ENCODE measurements around the gene FADS1. TPM values are rescaled to one million over a fixed set of nuclear protein-coding genes. Genes with fewer than 3 reads are reported as not detected.

Gene FADS1
- total and polyA plus RNA-seq, 2 of the 13 experiments (the other 11 are each of a cell fraction or from before 2014, with no cell fraction given), result 91.8 to 108 TPM

DNA sequence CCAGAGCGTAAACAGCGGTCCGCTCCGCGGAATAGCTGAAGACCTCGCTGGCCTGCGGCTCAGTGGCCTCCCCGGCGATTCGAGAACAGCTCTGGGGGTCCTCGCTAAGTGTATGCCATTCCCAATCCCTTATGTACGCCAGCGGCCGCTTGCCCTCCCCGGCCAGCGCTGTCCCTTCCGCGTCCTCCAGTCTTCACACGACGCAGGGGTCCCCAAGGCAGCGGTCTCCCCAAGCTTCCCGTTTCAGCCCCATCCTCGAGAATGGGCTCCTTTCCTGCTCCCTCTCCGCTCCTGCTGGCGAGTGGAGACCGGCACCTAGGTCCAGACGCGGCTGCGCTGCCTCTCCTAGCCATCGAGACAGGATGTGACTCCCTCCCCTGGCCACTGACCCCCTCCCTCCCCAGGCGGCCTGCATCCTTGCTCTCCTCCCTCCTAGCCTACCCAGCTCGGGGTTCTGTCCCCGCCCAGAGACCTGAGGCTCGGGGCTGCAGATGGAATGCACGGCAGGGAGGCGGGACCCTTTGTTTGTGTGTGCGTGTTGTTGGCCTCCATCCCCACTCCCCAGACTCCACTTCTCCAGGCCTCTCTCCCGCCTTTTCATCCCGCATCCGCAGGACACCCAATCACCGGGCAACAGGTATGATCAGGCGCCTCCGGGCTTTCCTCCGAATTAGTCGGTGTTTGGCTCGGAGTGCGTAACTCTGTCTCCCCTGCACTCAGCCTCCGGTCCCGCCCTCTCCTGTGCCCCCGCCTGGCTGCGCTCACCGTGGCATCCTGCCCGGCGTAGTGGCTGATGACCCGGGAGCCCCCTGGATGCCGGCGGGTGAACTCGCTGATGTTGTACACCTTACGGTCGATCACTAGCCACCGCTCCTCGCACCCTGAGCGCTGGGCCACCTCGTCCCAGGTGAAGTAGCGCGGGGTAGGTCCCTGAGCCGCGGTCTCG lies 740 bp downstream of the FADS1 start (continued):
- no peak for TF ChIP-seq FOXP4 (CRISPR knock-in tag; IDR thresholded peaks at IDR 0.05)
- TF ChIP-seq, protein P1, sequence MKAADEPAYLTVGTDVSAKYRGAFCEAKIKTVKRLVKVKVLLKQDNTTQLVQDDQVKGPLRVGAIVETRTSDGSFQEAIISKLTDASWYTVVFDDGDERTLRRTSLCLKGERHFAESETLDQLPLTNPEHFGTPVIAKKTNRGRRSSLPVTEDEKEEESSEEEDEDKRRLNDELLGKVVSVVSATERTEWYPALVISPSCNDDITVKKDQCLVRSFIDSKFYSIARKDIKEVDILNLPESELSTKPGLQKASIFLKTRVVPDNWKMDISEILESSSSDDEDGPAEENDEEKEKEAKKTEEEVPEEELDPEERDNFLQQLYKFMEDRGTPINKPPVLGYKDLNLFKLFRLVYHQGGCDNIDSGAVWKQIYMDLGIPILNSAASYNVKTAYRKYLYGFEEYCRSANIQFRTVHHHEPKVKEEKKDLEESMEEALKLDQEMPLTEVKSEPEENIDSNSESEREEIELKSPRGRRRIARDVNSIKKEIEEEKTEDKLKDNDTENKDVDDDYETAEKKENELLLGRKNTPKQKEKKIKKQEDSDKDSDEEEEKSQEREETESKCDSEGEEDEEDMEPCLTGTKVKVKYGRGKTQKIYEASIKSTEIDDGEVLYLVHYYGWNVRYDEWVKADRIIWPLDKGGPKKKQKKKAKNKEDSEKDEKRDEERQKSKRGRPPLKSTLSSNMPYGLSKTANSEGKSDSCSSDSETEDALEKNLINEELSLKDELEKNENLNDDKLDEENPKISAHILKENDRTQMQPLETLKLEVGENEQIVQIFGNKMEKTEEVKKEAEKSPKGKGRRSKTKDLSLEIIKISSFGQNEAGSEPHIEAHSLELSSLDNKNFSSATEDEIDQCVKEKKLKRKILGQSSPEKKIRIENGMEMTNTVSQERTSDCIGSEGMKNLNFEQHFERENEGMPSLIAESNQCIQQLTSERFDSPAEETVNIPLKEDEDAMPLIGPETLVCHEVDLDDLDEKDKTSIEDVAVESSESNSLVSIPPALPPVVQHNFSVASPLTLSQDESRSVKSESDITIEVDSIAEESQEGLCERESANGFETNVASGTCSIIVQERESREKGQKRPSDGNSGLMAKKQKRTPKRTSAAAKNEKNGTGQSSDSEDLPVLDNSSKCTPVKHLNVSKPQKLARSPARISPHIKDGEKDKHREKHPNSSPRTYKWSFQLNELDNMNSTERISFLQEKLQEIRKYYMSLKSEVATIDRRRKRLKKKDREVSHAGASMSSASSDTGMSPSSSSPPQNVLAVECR (CRISPR knock-in tag; IDR thresholded peaks at IDR 0.05; ENCODE audit: borderline replicate concordance), result no peak
- no peak for TF ChIP-seq SIX4 (CRISPR knock-in tag; IDR thresholded peaks at IDR 0.05)
- TF ChIP-seq RELA (CRISPR knock-in tag; IDR thresholded peaks at IDR 0.05), result no peak
- TF ChIP-seq KAT7 (CRISPR knock-in tag; IDR thresholded peaks at IDR 0.05; ENCODE audit: borderline replicate concordance), result peak; percentile 12; the same call in 1 of the 2 replicates
- no peak for TF ChIP-seq SIN3B (IDR thresholded peaks at IDR 0.05; ENCODE audit: low read length)
- TF ChIP-seq PHF21A (CRISPR knock-in tag; IDR thresholded peaks at IDR 0.05), result 0 out of 2 replicates have a peak, but pooled peaks have one; percentile 3
- TF ChIP-seq KDM5A (IDR thresholded peaks at IDR 0.05; ENCODE audit: borderline replicate concordance, low read length), result 0 out of 2 replicates have a peak, but pooled peaks have one; percentile 17
- TF ChIP-seq CENPBD1 (CRISPR knock-in tag; IDR thresholded peaks at IDR 0.05; ENCODE audit: borderline replicate concordance, low read depth), result no peak
- TF ChIP-seq PLRG1 (conservative IDR thresholded peaks at IDR 0.05), result no peak
- TF ChIP-seq ZNF660 (CRISPR knock-in tag; IDR thresholded peaks at IDR 0.05; ENCODE audit: borderline replicate concordance, low read depth), result 0 out of 2 replicates have a peak, but pooled peaks have one; percentile 36
- TF ChIP-seq, protein P2, sequence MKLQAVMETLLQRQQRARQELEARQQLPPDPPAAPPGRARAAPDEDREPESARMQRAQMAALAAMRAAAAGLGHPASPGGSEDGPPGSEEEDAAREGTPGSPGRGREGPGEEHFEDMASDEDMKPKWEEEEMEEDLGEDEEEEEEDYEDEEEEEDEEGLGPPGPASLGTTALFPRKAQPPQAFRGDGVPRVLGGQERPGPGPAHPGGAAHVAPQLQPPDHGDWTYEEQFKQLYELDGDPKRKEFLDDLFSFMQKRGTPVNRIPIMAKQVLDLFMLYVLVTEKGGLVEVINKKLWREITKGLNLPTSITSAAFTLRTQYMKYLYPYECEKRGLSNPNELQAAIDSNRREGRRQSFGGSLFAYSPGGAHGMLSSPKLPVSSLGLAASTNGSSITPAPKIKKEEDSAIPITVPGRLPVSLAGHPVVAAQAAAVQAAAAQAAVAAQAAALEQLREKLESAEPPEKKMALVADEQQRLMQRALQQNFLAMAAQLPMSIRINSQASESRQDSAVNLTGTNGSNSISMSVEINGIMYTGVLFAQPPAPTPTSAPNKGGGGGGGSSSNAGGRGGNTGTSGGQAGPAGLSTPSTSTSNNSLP (IDR thresholded peaks at IDR 0.05; ENCODE audit: low read depth, low read length), result no peak
- TF ChIP-seq, protein P3, sequence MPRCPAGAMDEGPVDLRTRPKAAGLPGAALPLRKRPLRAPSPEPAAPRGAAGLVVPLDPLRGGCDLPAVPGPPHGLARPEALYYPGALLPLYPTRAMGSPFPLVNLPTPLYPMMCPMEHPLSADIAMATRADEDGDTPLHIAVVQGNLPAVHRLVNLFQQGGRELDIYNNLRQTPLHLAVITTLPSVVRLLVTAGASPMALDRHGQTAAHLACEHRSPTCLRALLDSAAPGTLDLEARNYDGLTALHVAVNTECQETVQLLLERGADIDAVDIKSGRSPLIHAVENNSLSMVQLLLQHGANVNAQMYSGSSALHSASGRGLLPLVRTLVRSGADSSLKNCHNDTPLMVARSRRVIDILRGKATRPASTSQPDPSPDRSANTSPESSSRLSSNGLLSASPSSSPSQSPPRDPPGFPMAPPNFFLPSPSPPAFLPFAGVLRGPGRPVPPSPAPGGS (CRISPR knock-in tag; IDR thresholded peaks at IDR 0.05), result no peak
- no peak for TF ChIP-seq ATF7-NPFF (CRISPR knock-in tag; IDR thresholded peaks at IDR 0.05; ENCODE audit: low read depth)

All from HepG2 (cell line).